H1 (cell line): Measurements from ENCODE around the gene IFNGR1. TPM values are rescaled to one million over a fixed set of nuclear protein-coding genes. Genes with fewer than 3 reads are reported as not detected.

ENCODE experiments used
- CTCF ChIA-PET: fragments of 300-600 bp; sonication (Branson Sonifier 250); formaldehyde crosslinking; loops from one replicate; lab custom pipeline; 2021; ENCODE audit not compliant: partially characterized antibody; lab: Charles Lee
- POLR2A ChIA-PET: fragments of 300-600 bp; sonication (Branson Sonifier 250); formaldehyde crosslinking; loops from one replicate; lab custom pipeline; 2021; ENCODE audit warnings: inconsistent platforms; ENCODE audit not compliant: partially characterized antibody; lab: Charles Lee
- DNase-seq, 2 experiments: peaks; one replicate each; pipeline versions ENCODE4 v3.0.0 to v3.0.0-alpha.2; 2010 to 2022; ENCODE audit warnings: low spot score in 2 of 2, low read depth in 1 of 2, mixed read lengths in 1 of 2
- FAIRE-seq: peaks from 2 replicates; lab custom pipeline; 2011; peaks lifted over from hg19 to GRCh38; lab: Jason Lieb, UNC
- H2AFZ ChIP-seq: 2 replicates; pipeline ENCODE4 v1.8.1; 2012; ENCODE audit warnings: low read length, inconsistent platforms
- H2AK5ac ChIP-seq: 2 replicates; pipeline ENCODE4 v1.6.1; 2013; ENCODE audit warnings: low read depth, low read length
- H2BK120ac ChIP-seq: replicated peaks from 2 replicates; pipeline ENCODE3; 2013; ENCODE audit warnings: low read depth, low read length, inconsistent platforms
- H2BK12ac ChIP-seq: 2 replicates; pipeline ENCODE4 v1.6.1; 2013; ENCODE audit warnings: low read depth, low read length
- H2BK15ac ChIP-seq: 2 replicates; pipeline ENCODE4 v1.6.1; 2013; ENCODE audit warnings: low read length
- H2BK20ac ChIP-seq: 2 replicates; pipeline ENCODE4 v1.6.1; 2013; ENCODE audit warnings: low read length
- H2BK5ac ChIP-seq: 2 replicates; pipeline ENCODE4 v1.6.1; 2013; ENCODE audit warnings: low read depth, low read length
- H3K14ac ChIP-seq: 2 replicates; pipeline ENCODE4 v1.6.1; 2013; ENCODE audit warnings: inconsistent platforms; ENCODE audit not compliant: insufficient read length
- H3K18ac ChIP-seq: 2 replicates; pipeline ENCODE4 v1.6.1; 2013; ENCODE audit warnings: low read length; ENCODE audit errors: extremely low read depth
- H3K23ac ChIP-seq: 2 replicates; pipeline ENCODE4 v1.6.1; 2013; ENCODE audit warnings: inconsistent platforms; ENCODE audit not compliant: insufficient read length
- H3K23me2 ChIP-seq: 2 replicates; pipeline ENCODE4 v1.6.1; 2013; ENCODE audit warnings: low read depth, low read length
- H3K27ac ChIP-seq: 2 replicates; pipeline ENCODE4 v1.6.1; 2011; ENCODE audit warnings: low read depth, low read length, inconsistent platforms
- H3K27me3 ChIP-seq, 4 experiments: replicated peaks in 1 of 4; 1 replicate in 1 of 4; 2 replicates in 3 of 4; pipeline versions ENCODE4 v1.6.1 to v1.8.1; 2011 to 2013; ENCODE audit warnings: low read length in 3 of 4, mild to moderate bottlenecking in 3 of 4, inconsistent platforms in 2 of 4, mixed read lengths in 2 of 4, moderate library complexity in 1 of 4; ENCODE audit not compliant: control insufficient read depth in 3 of 4, insufficient read depth in 3 of 4; ENCODE audit errors: extremely low read depth in 1 of 4
- H3K36me3 ChIP-seq, 4 experiments: 2 replicates each; pipeline versions ENCODE4 v1.6.1 to v1.8.1; 2011 to 2013; ENCODE audit warnings: mild to moderate bottlenecking in 4 of 4, low read length in 3 of 4, moderate library complexity in 2 of 4, control low read depth in 1 of 4, inconsistent platforms in 1 of 4; ENCODE audit not compliant: insufficient read depth in 4 of 4, control insufficient read depth in 2 of 4
- H3K4ac ChIP-seq: replicated peaks from 2 replicates; pipeline ENCODE3; 2013; ENCODE audit warnings: low read length, low read depth, mixed read lengths, inconsistent platforms; ENCODE audit not compliant: insufficient read length
- H3K4me1 ChIP-seq, 4 experiments: replicated peaks in 1 of 4; 1 replicate in 1 of 4; 2 replicates in 3 of 4; pipeline versions ENCODE4 v1.6.1 to v1.8.1; 2011 to 2013; ENCODE audit warnings: low read length in 3 of 4, inconsistent platforms in 2 of 4, mixed read lengths in 1 of 4; ENCODE audit not compliant: insufficient read depth in 4 of 4, control insufficient read depth in 3 of 4
- H3K4me2 ChIP-seq, 2 experiments: 2 replicates each; pipeline versions ENCODE4 v1.6.1 to v1.8.1; 2011 to 2013; ENCODE audit warnings: low read depth in 2 of 2, low read length in 2 of 2, control low read depth in 1 of 2, inconsistent platforms in 1 of 2, mild to moderate bottlenecking in 1 of 2; ENCODE audit not compliant: insufficient read depth in 1 of 2
- H3K4me3 ChIP-seq, 4 experiments: fragments of 200-600, 300-600 bp in 1 of 4; sonication (generic), shearing (Covaris generic), sonication (Bioruptor Twin) in 1 of 4; 2 replicates each; pipeline versions ENCODE4 v1.5.1 to v1.8.1; 2011 to 2016; ENCODE audit warnings: low read length in 4 of 4, low read depth in 3 of 4, control low read depth in 2 of 4, inconsistent platforms in 2 of 4, mild to moderate bottlenecking in 2 of 4, mixed read lengths in 1 of 4, moderate library complexity in 1 of 4; ENCODE audit not compliant: insufficient read depth in 2 of 4; ENCODE audit errors: extremely low read depth in 1 of 4
- H3K56ac ChIP-seq: replicated peaks from 2 replicates; pipeline ENCODE3; 2013; ENCODE audit warnings: low read depth, mild to moderate bottlenecking, mixed read lengths, low read length, inconsistent platforms; ENCODE audit not compliant: insufficient read length
- H3K79me1 ChIP-seq: 2 replicates; pipeline ENCODE4 v1.6.1; 2013; ENCODE audit warnings: low read depth, low read length, control low read depth
- H3K79me2 ChIP-seq, 2 experiments: 2 replicates each; pipeline versions ENCODE4 v1.6.1 to v1.8.1; 2012 to 2013; ENCODE audit warnings: low read length in 2 of 2, mild to moderate bottlenecking in 2 of 2, inconsistent platforms in 1 of 2; ENCODE audit not compliant: insufficient read depth in 2 of 2, control insufficient read depth in 1 of 2
- H3K9ac ChIP-seq, 4 experiments: replicated peaks in 1 of 4; 1 replicate in 1 of 4; 2 replicates in 3 of 4; pipeline versions ENCODE4 v1.6.1 to v1.8.1; 2011 to 2013; ENCODE audit warnings: low read depth in 3 of 4, low read length in 3 of 4, control low read depth in 2 of 4, mild to moderate bottlenecking in 2 of 4, moderate library complexity in 2 of 4, inconsistent platforms in 1 of 4; ENCODE audit errors: extremely low read depth in 1 of 4
- H3K9me3 ChIP-seq, 2 experiments: 2 replicates each; pipeline versions ENCODE4 v1.6.1 to v1.8.1; 2012 to 2013; ENCODE audit warnings: mild to moderate bottlenecking in 2 of 2, moderate library complexity in 2 of 2, control low read depth in 1 of 2, inconsistent platforms in 1 of 2, low read depth in 1 of 2, low read length in 1 of 2, mixed read lengths in 1 of 2; ENCODE audit not compliant: insufficient read depth in 2 of 2
- H4K20me1 ChIP-seq, 2 experiments: replicated peaks in 1 of 2; 2 replicates each; pipeline versions ENCODE3 to v1.8.1; 2011 to 2013; ENCODE audit warnings: inconsistent platforms in 2 of 2, low read length in 2 of 2, mild to moderate bottlenecking in 1 of 2; ENCODE audit not compliant: insufficient read depth in 2 of 2, control insufficient read depth in 1 of 2
- H4K5ac ChIP-seq: 2 replicates; pipeline ENCODE4 v1.6.1; 2013; ENCODE audit warnings: low read length, low read depth, mixed read lengths, inconsistent platforms; ENCODE audit not compliant: insufficient read length
- H4K8ac ChIP-seq: 2 replicates; pipeline ENCODE4 v1.8.0; 2013; ENCODE audit warnings: mild to moderate bottlenecking, moderate library complexity, low read length, inconsistent platforms; ENCODE audit not compliant: insufficient read depth; ENCODE audit errors: extremely low read depth
- H4K91ac ChIP-seq: replicated peaks from 2 replicates; pipeline ENCODE3; 2013; ENCODE audit warnings: low read length, mixed read lengths, inconsistent platforms; ENCODE audit not compliant: insufficient read length
- BACH1 ChIP-seq: IDR thresholded peaks from 2 replicates; pipeline ENCODE4 v1.6.1; 2012; ENCODE audit warnings: low read length, improper control_type of control experiment
- CBX5 ChIP-seq: fragments of 300-800, 300-1000 bp; sonication (generic); IDR thresholded peaks from 2 replicates; pipeline ENCODE4 v1.7.1; 2016; ENCODE audit warnings: antibody characterized with exemption, low read length, low read depth
- CEBPB ChIP-seq: IDR thresholded peaks from 2 replicates; pipeline ENCODE4 v1.6.1; 2012; ENCODE audit warnings: low read depth, low read length
- E2F6 ChIP-seq: IDR thresholded peaks from 2 replicates; pipeline ENCODE4 v1.6.1; 2012; ENCODE audit warnings: inconsistent platforms
- EP300 ChIP-seq, 2 experiments: IDR thresholded peaks; 1 replicate in 1 of 2; 2 replicates in 1 of 2; pipeline ENCODE4 v1.6.1; 2011 to 2012; ENCODE audit warnings: low read depth in 2 of 2, low read length in 2 of 2, mild to moderate bottlenecking in 2 of 2, borderline replicate concordance in 1 of 2, inconsistent platforms in 1 of 2, moderate library complexity in 1 of 2
- JUND ChIP-seq: IDR thresholded peaks from 2 replicates; pipeline ENCODE4 v1.6.1; 2011; ENCODE audit warnings: mild to moderate bottlenecking, improper control_type of control experiment, low read length
- POLR2A ChIP-seq, 2 experiments: IDR thresholded peaks; 1 replicate in 1 of 2; 2 replicates in 1 of 2; pipeline ENCODE4 v1.6.1; 2011; ENCODE audit warnings: low read depth in 2 of 2, low read length in 2 of 2, mild to moderate bottlenecking in 2 of 2; ENCODE audit errors: control extremely low read depth in 1 of 2
- RAD21 ChIP-seq, 2 experiments: IDR thresholded peaks in 1 of 2; conservative IDR thresholded peaks in 1 of 2; 2 replicates each; pipeline ENCODE4 v1.6.1; 2011; ENCODE audit warnings: low read depth in 2 of 2, low read length in 2 of 2, improper control_type of control experiment in 1 of 2, inconsistent platforms in 1 of 2, mild to moderate bottlenecking in 1 of 2, moderate library complexity in 1 of 2
- RBBP5 ChIP-seq: IDR thresholded peaks from 2 replicates; pipeline ENCODE4 v1.7.1; 2012; ENCODE audit warnings: low read depth, mild to moderate bottlenecking, inconsistent platforms, low read length, moderate library complexity, borderline replicate concordance
- RFX5 ChIP-seq: IDR thresholded peaks from 2 replicates; pipeline ENCODE4 v1.6.1; 2011; ENCODE audit warnings: low read depth, low read length, improper control_type of control experiment, borderline replicate concordance
- RNF2 ChIP-seq: fragments of 200-900, 300-1000 bp; sonication (generic); IDR thresholded peaks from 2 replicates; pipeline ENCODE4 v1.7.1; 2016; ENCODE audit warnings: borderline replicate concordance, low read depth, mild to moderate bottlenecking, antibody characterized with exemption, low read length; ENCODE audit not compliant: poor library complexity, severe bottlenecking; ENCODE audit errors: missing control alignments
- TAF1 ChIP-seq: IDR thresholded peaks from 2 replicates; pipeline ENCODE4 v1.6.1; 2011; ENCODE audit warnings: mild to moderate bottlenecking, low read depth, low read length
- TAF7 ChIP-seq: optimal IDR thresholded peaks from 2 replicates; pipeline ENCODE3; 2011; ENCODE audit warnings: low read depth, mild to moderate bottlenecking, inconsistent platforms, low read length, moderate library complexity, borderline replicate concordance
- WGBS, 2 experiments: shearing (Covaris generic) in 1 of 2; methylation state at CpG; one replicate each; pipeline versions ENCODE4 v1.1.6 to v1.1.7; 2013 to 2015; ENCODE audit warnings: low lambda C conversion rate in 2 of 2, mixed read lengths in 2 of 2, inconsistent platforms in 1 of 2, low coverage in 1 of 2, missing lambda C conversion rate in 1 of 2; ENCODE audit not compliant: insufficient replicate concordance in 2 of 2, insufficient coverage in 1 of 2, insufficient read length in 1 of 2; ENCODE audit errors: extremely low coverage in 1 of 2, missing lambda C conversion rate in 1 of 2; 5-methylcytosine and 5-hydroxymethylcytosine counted together
- polyA plus RNA-seq, 7 experiments: library from polyadenylated mRNA; depleted of rRNA in 3 of 7; stranded (reverse) in 5 of 7; unstranded in 2 of 7; fragments of >200 nt in 5 of 7; fragments of 200-250 nt in 2 of 7; gene quantifications; 1 replicate in 5 of 7; 2 replicates in 1 of 7; 4 replicates in 1 of 7; pipeline versions ENCODE4 v1.2.1 to v1.2.3, GENCODE V29; 2011 to 2013; ENCODE audit warnings: missing spikeins in 2 of 7, mixed read lengths in 2 of 7
- total RNA-seq: library from RNA; stranded (reverse); fragmentation: NEBNext Ultra II Directional; extraction: Animal tissue kit (Norgen Biotek cat#: 25700); gene quantifications from 2 replicates; pipeline ENCODE4 v1.2.1, GENCODE V29; 2021

The IFNGR1 gene
- total and polyA plus RNA-seq, 2 of the 8 experiments (the other 6 are each of a cell fraction or from before 2014, with no cell fraction given): 9.7 to 20.9 TPM

GRCh38 chr6:137192821-137193220 lies 26.4 kb downstream of the IFNGR1 start:
- Histone ChIP-seq H2BK5ac (no peak overlapping the region), H3K23ac (no peak overlapping the region), H3K4me1 (no peaks in the 10 kb centered on the region), H2BK12ac (no peak overlapping the region), H2AK5ac (no peak overlapping the region), H4K91ac (no peak overlapping the region), H3K36me3 (peaks cover 0 to 8% (median 2%) of the 10 kb centered on the region in 4 experiments; a peak in 4 of 8 replicates), H2BK20ac (no peak overlapping the region), H3K79me1 (no peaks in the 10 kb centered on the region), H3K18ac (no peak overlapping the region), H2BK120ac (no peak overlapping the region), H3K56ac (no peak overlapping the region), H3K27ac (no peak overlapping the region), H2AFZ (no peak overlapping the region), H3K9me3 (peaks cover 23 to 29% of the 10 kb centered on the region in 2 experiments), H3K23me2 (no peaks in the 10 kb centered on the region), H3K79me2 (no peaks in the 10 kb centered on the region), H3K27me3 (no peaks in the 10 kb centered on the region), H2BK15ac (no peak overlapping the region), H4K5ac (no peak overlapping the region), H4K20me1 (no peaks in the 10 kb centered on the region), H4K8ac (no peak overlapping the region), H3K4me3 (no peak overlapping the region), H3K14ac (no peak overlapping the region), H3K4ac (no peak overlapping the region), H3K9ac (no peak overlapping the region), H3K4me2 (no peak overlapping the region)
- no peak for FAIRE-seq
- 89% methylated on average over 4 of the region's 4 CpGs; no CpG with 5 or more reads in 1 of the 2 experiments for WGBS, 2 experiments
- DNase-seq: no peak
- CTCF ChIA-PET: interaction anchor here (0.7 to 1.4 kb wide), 2 partner anchors 10 to 104 kb away, joined by 3 read pairs; no protein-coding TSS in a partner anchor
- POLR2A ChIA-PET: no interaction called here
- TF ChIP-seq TAF1 (no peak), JUND (no peak), CBX5 (no peak), CEBPB (no peak), RNF2 (no peak), POLR2A (IDR thresholded peaks at IDR 0.05; ENCODE audit: control extremely low read depth in 1 of 2, low read depth in 2 of 2, low read length in 2 of 2) (no peak), RAD21 (IDR thresholded peaks at IDR 0.05 in 1 of 2, conservative IDR thresholded peaks at IDR 0.05 in 1 of 2; ENCODE audit: low read depth in 2 of 2, low read length in 2 of 2) (no peak), BACH1 (no peak), RFX5 (no peak), E2F6 (no peak), RBBP5 (no peak), TAF7 (no peak), EP300 (IDR thresholded peaks at IDR 0.05; ENCODE audit: borderline replicate concordance in 1 of 2, low read depth in 2 of 2, low read length in 2 of 2) (no peak)
